Heart left ventricle (tissue), 16 donors: Measurements from ENCODE around the gene HSD17B14. TPM values are rescaled to one million over a fixed set of nuclear protein-coding genes. Genes with fewer than 3 reads are reported as not detected.

Experiments
- ATAC-seq, 4 donors: fragments of 200-7000 bp; cut with Tn5 transposase; one replicate each; pipeline ENCODE4 v1.9.1; 2020 to 2022; ENCODE audit warnings: moderate library complexity in 4 of 4, mild to moderate bottlenecking in 3 of 4, moderate number of reproducible peaks in 1 of 4
- DNase-seq, 5 donors: peaks; one replicate each; pipeline ENCODE4 v3.0.0-alpha.2; 2020
- H3K27ac ChIP-seq, 12 donors: fragments of 200-600 bp; sonication (generic) in 4 of 12; one replicate each; pipeline versions ENCODE4 v1.5.0 to v1.8.0; 2016 to 2022; ENCODE audit warnings: mild to moderate bottlenecking in 2 of 12
- H3K27me3 ChIP-seq, 9 donors: fragments of 200-600 bp; sonication (generic) in 2 of 9; one replicate each; pipeline versions ENCODE4 v1.5.1 to v1.8.0; 2016 to 2022; ENCODE audit warnings: mild to moderate bottlenecking in 3 of 9
- H3K36me3 ChIP-seq, 9 donors: fragments of 200-600 bp; sonication (generic) in 2 of 9; one replicate each; pipeline versions ENCODE4 v1.5.0 to v1.8.0; 2018 to 2022; ENCODE audit warnings: mild to moderate bottlenecking in 2 of 9
- H3K4me1 ChIP-seq, 12 donors: fragments of 200-600 bp; sonication (generic) in 4 of 12; one replicate each; pipeline versions ENCODE4 v1.5.0 to v1.8.0; 2016 to 2022; ENCODE audit warnings: mild to moderate bottlenecking in 3 of 12
- H3K4me3 ChIP-seq, 12 donors: fragments of 200-600 bp; sonication (generic) in 4 of 12; one replicate each; pipeline versions ENCODE4 v1.5.0 to v1.8.0; 2017 to 2022; ENCODE audit warnings: mild to moderate bottlenecking in 9 of 12, moderate library complexity in 4 of 12
- H3K9me3 ChIP-seq, 12 donors: fragments of 200-600 bp; sonication (generic) in 4 of 12; one replicate each; pipeline versions ENCODE4 v1.5.0 to v1.8.0; 2016 to 2022; ENCODE audit warnings: mild to moderate bottlenecking in 1 of 12
- POLR2A ChIP-seq, 2 donors: fragments of 450-650 bp; IDR thresholded peaks; one replicate each; pipeline ENCODE4 v1.6.1; 2017; ENCODE audit warnings: antibody characterized with exemption in 2 of 2, mild to moderate bottlenecking in 2 of 2, moderate library complexity in 2 of 2
- WGBS, 4 donors: extraction: QIAGEN DNeasy Blood & Tissue Kit in 2 of 4; methylation state at CpG; one replicate each; pipeline versions ENCODE4 v1.1.5 to v1.1.7; 2013 to 2018; 5-methylcytosine and 5-hydroxymethylcytosine counted together
- intact Hi-C, 10 donors: fragments of 100-400 bp; cut with DNase I; formaldehyde crosslinking; loops; one replicate each; pipeline versions ENCODE4 v1.11.1 to v1.14.2; 2022
- polyA plus RNA-seq, 2 donors: library from polyadenylated mRNA; stranded (reverse); fragments of 200-250 nt; gene quantifications; one replicate each; pipeline ENCODE4 v1.2.3, GENCODE V29; 2013
- total RNA-seq, 9 donors: library from RNA; depleted of rRNA in 2 of 9; stranded (reverse); fragments of >200 nt in 2 of 9; fragmentation: NEBNext Ultra II Directional in 3 of 9; extraction: Animal tissue kit (Norgen Biotek cat#: 25700) in 3 of 9; gene quantifications; one replicate each; pipeline versions ENCODE4 v1.1.0 to v1.2.4, GENCODE V29; 2016 to 2023
- TF ChIP-seq, protein P1 (sequence below), 12 donors: fragments of 200-600 bp; sonication (generic) in 4 of 12; IDR thresholded peaks; one replicate each; pipeline versions ENCODE4 v1.5.0 to v1.8.0; 2018 to 2022; ENCODE audit warnings: antibody characterized with exemption in 12 of 12, mild to moderate bottlenecking in 5 of 12
- donor health status: ischemic (EF 13 %, LVEDD 7.1; RV severe dilation, severe dysfunction).
- donor health status: healthy with polysubstance abuse.
- donor health status: DM: no; HTN: yes; CAD: no.
- donor health status: DM: no; HTN: no; CAD: no.
- donor health status: ischemic (EF 25% LVEDD 6.9; RV normal size, moderate dysfunction).
- donor health status: ischemic (EF 25% LVEDD 5.7; RV mildly dilated, moderate dysfunction).
- donor health status: healthy.
- donor health status: DM: yes; HTN: yes; CAD: no.
- donor health status: ischemic (EF 35%, LVEDD 5.7; RV mildly dilated, moderate dysfunction).
- donor health status: nonischemic (EF 11% LVEDD 7.7; RV severe dilation, severe dysfunction).
- donor health status: DM: yes; HTN: yes; CAD: no.
- donor health status: PGD.
- donor health status: ischemic (EF 29% LVEDD 5.4; RV normal size, mild dysfunction).
- donor health status: nonischemic (EF 23%, LVEDD 6.1; RV moderate dilation, normal function).

The HSD17B14 gene
- total and polyA plus RNA-seq, 11 donors, result 1.2 to 5.4 (median 2.7) TPM; not detected in 1

DNA sequence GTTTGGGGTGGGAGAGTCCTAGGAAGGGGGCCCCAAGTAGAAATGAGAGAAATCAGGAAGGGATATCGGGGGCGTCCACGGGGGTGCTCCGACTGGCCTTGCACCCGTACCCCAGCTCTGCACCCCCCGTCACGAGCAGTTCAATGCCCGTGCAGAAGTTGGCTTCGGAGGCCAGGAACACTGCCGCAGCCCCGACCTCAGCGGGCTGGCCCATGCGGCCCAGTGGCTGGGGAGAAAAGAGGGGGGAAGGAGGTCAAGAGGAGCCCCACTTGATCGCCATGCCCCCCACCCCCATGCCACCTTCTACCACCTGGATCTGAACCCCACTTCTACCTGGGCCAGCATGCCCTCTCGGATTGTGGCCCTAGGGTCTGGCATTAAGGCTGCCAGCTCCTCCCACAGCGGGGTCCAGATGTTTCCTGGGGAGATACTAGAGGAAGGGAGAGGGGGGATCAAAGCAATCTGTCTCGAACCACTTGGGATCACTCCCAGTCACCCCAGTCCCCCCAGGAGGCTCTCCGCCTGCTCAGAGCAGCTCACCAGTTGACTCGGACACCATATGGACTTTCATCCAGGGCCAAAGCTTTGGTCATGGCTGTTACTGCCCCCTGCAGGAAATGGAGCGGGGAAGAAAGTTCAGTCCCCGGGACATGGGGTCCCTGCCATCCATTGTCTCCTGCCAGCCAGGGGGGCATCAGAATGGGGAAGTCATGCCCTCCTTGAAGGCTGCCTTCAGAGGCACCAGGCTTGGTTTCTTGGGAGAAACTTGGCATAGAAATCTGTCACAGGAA lies 23.0 kb downstream of the HSD17B14 start:
- Histone ChIP-seq H3K9me3 (no peaks in the 10 kb centered on the region), H3K36me3 (no peaks in the 10 kb centered on the region), H3K27ac (peak overlapping the region in 8 of 12 donors; percentile 83 to 96 (median 90)), H3K4me1 (peaks cover 0 to 42% (median 18%) of the 10 kb centered on the region in 12 donors), H3K4me3 (no peak overlapping the region), H3K27me3 (no peaks in the 10 kb centered on the region)
- no peak for ATAC-seq
- 89 to 93% (median 90%) methylated on average over 17 to 21 of the region's 21 CpGs for WGBS, 4 donors
- intact Hi-C loops, result loop anchor here in 1 of 10 donors (2.0 kb wide), 1 partner anchor 19 kb away; no protein-coding TSS in a partner anchor
- no peak for DNase-seq
- TF ChIP-seq, protein P1, sequence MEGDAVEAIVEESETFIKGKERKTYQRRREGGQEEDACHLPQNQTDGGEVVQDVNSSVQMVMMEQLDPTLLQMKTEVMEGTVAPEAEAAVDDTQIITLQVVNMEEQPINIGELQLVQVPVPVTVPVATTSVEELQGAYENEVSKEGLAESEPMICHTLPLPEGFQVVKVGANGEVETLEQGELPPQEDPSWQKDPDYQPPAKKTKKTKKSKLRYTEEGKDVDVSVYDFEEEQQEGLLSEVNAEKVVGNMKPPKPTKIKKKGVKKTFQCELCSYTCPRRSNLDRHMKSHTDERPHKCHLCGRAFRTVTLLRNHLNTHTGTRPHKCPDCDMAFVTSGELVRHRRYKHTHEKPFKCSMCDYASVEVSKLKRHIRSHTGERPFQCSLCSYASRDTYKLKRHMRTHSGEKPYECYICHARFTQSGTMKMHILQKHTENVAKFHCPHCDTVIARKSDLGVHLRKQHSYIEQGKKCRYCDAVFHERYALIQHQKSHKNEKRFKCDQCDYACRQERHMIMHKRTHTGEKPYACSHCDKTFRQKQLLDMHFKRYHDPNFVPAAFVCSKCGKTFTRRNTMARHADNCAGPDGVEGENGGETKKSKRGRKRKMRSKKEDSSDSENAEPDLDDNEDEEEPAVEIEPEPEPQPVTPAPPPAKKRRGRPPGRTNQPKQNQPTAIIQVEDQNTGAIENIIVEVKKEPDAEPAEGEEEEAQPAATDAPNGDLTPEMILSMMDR (IDR thresholded peaks at IDR 0.05), result peak in 5 of 12 donors; percentile 7 to 18 (median 14)
- no peak for TF ChIP-seq POLR2A (IDR thresholded peaks at IDR 0.05)

- ATAC-seq, result peak; percentile 89 to 94 (median 92)
- WGBS, 4 donors, result 6 to 12% (median 10%) methylated on average over 36 to 39 of the region's 39 CpGs
- Histone ChIP-seq H3K27me3 (no peaks in the 10 kb centered on the region), H3K9me3 (no peaks in the 10 kb centered on the region), H3K4me3 (peak overlapping the region; percentile 45 to 76 (median 66)), H3K4me1 (peaks cover 0 to 42% (median 18%) of the 10 kb centered on the region in 12 donors), H3K36me3 (peaks cover 0 to 3% (median 0%) of the 10 kb centered on the region in 9 donors), H3K27ac (peak overlapping the region; percentile 60 to 96 (median 90))
- intact Hi-C loops, result loop anchor here in 1 of 10 donors (2.0 kb wide), 1 partner anchor 18 kb away; no protein-coding TSS in a partner anchor
- TF ChIP-seq, protein P1 (IDR thresholded peaks at IDR 0.05), result no peak
- TF ChIP-seq POLR2A (IDR thresholded peaks at IDR 0.05), result peak; percentile 30 to 80
- peak; percentile 91 to 96 (median 93) for DNase-seq
Observed at GRCh38 chr19:48812094-48812929, 24.0 kb downstream of the HSD17B14 start.

DNA sequence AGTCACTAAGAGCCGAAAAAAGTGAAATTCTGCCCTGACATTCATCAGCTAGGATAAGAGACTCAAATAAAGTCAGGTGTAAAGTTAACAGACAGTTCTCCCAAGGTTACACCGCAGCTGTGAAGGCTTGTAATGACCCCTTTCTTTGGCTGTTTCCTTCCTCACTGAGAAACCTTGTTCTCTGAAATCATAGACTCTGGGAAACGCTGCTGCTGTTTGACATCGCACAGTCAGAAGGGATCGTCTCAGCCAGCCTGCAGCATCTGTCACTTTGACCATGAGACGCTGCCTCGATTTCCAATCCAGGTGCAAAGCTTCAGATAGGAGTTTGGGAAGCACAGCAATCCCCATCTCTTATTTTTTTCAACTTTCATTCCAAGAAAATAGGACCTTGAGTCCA lies 26.1 kb downstream of the HSD17B14 start:
- no peak for TF ChIP-seq POLR2A (IDR thresholded peaks at IDR 0.05)
- TF ChIP-seq, protein P1 (IDR thresholded peaks at IDR 0.05), result no peak
- H3K9me3 ChIP-seq, result no peaks in the 10 kb centered on the region
- intact Hi-C loops, result loop anchor here in 1 of 10 donors (2.0 kb wide), 1 partner anchor 13 kb away; no protein-coding TSS in a partner anchor
- H3K27ac ChIP-seq, result peak overlapping the region in 11 of 12 donors; percentile 61 to 96 (median 90)
- H3K36me3 ChIP-seq, result peaks cover 0 to 3% (median 0%) of the 10 kb centered on the region in 9 donors
- peak overlapping the region in 11 of 12 donors; percentile 45 to 76 (median 67) for H3K4me3 ChIP-seq
- DNase-seq (no peak), ATAC-seq (no peak)
- H3K27me3 ChIP-seq, result no peaks in the 10 kb centered on the region
- WGBS, 4 donors, result 14 to 19% (median 17%) methylated on average over 7 of the region's 7 CpGs
- H3K4me1 ChIP-seq, result peaks cover 0 to 32% (median 15%) of the 10 kb centered on the region in 12 donors
